Upper lobe of right lung (tissue), 1 donor: ENCODE measurements around the gene PADI3. TPM values are rescaled to one million over a fixed set of nuclear protein-coding genes. Genes with fewer than 3 reads are reported as not detected.

ENCODE experiments used
- ATAC-seq: fragments of 200-7000 bp; cut with Tn5 transposase; one replicate; pipeline ENCODE4 v1.9.1; 2020; ENCODE audit warnings: mild to moderate bottlenecking, moderate library complexity
- DNase-seq: peaks from one replicate; pipeline ENCODE4 v3.0.0-alpha.2; 2020
- H3K27ac ChIP-seq: fragments of 200-600 bp; one replicate; pipeline ENCODE4 v1.8.0; 2022
- H3K27me3 ChIP-seq: fragments of 200-600 bp; one replicate; pipeline ENCODE4 v1.8.0; 2022; ENCODE audit warnings: mild to moderate bottlenecking
- H3K36me3 ChIP-seq: fragments of 200-600 bp; one replicate; pipeline ENCODE4 v1.8.0; 2022
- H3K4me1 ChIP-seq: fragments of 200-600 bp; one replicate; pipeline ENCODE4 v1.8.0; 2022
- H3K4me3 ChIP-seq: fragments of 200-600 bp; one replicate; pipeline ENCODE4 v1.8.0; 2022; ENCODE audit warnings: mild to moderate bottlenecking
- H3K9me3 ChIP-seq: fragments of 200-600 bp; one replicate; pipeline ENCODE4 v1.8.0; 2022
- intact Hi-C: fragments of 100-400 bp; cut with DNase I; formaldehyde crosslinking; loops from one replicate; pipeline ENCODE4 v1.11.0; 2022
- total RNA-seq: library from RNA; stranded (reverse); fragmentation: NEBNext Ultra II Directional; extraction: Animal tissue kit (Norgen Biotek cat#: 25700); gene quantifications from one replicate; pipeline ENCODE4 v1.2.1, GENCODE V29; 2021
- TF ChIP-seq, protein P1 (sequence below): fragments of 200-600 bp; IDR thresholded peaks from one replicate; pipeline ENCODE4 v1.8.0; 2022; ENCODE audit warnings: antibody characterized with exemption
- donor health status: DM: no; HTN: yes; CAD: no; lungs with severe emphysema.

Gene PADI3
- total RNA-seq, 1 donor from 2014 or later = not detected

GRCh38 chr1:17260264-17260663 is 11.4 kb downstream of the PADI3 start:
- H3K27me3 ChIP-seq = peaks cover 5% of the 10 kb centered on the region
- TF ChIP-seq, protein P1, sequence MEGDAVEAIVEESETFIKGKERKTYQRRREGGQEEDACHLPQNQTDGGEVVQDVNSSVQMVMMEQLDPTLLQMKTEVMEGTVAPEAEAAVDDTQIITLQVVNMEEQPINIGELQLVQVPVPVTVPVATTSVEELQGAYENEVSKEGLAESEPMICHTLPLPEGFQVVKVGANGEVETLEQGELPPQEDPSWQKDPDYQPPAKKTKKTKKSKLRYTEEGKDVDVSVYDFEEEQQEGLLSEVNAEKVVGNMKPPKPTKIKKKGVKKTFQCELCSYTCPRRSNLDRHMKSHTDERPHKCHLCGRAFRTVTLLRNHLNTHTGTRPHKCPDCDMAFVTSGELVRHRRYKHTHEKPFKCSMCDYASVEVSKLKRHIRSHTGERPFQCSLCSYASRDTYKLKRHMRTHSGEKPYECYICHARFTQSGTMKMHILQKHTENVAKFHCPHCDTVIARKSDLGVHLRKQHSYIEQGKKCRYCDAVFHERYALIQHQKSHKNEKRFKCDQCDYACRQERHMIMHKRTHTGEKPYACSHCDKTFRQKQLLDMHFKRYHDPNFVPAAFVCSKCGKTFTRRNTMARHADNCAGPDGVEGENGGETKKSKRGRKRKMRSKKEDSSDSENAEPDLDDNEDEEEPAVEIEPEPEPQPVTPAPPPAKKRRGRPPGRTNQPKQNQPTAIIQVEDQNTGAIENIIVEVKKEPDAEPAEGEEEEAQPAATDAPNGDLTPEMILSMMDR = no peak
- no peaks in the 10 kb centered on the region for H3K36me3 ChIP-seq
- DNase-seq (no peak), ATAC-seq (no peak)
- H3K4me3 ChIP-seq = no peak overlapping the region
- no peak overlapping the region for H3K27ac ChIP-seq
- no peaks in the 10 kb centered on the region for H3K9me3 ChIP-seq
- intact Hi-C loops = no loop called here
- no peaks in the 10 kb centered on the region for H3K4me1 ChIP-seq

- H3K27me3 ChIP-seq = peaks cover 5% of the 10 kb centered on the region
- no peak for DNase-seq
- intact Hi-C loops = no loop called here
- no peaks in the 10 kb centered on the region for H3K4me1 ChIP-seq
- H3K4me3 ChIP-seq = no peak overlapping the region
- ATAC-seq = no peak
- H3K27ac ChIP-seq = no peak overlapping the region
- TF ChIP-seq, protein P1 = no peak
- H3K36me3 ChIP-seq = no peaks in the 10 kb centered on the region
- no peaks in the 10 kb centered on the region for H3K9me3 ChIP-seq
Observed at GRCh38 chr1:17260738-17261137, 11.8 kb downstream of the PADI3 start.

DNA sequence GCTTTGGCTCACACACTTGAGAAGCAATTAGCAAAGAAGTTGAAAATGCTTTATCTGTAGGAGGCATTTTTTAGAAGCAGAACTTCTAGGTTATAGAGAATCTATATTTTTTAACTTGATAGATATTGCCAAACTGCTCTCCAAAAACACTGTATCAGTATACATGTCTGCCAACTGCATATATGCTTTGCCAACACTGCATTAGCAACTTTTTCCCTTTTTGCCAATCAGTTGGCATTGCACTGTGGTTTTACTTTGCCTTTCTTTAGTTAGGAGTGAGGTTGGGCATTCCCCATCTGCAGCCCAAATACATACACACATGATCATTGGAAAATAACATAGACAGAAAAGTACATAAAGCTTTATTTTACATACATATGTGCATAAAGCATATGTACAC is 15.0 kb downstream of the PADI3 start:
- peaks cover 5% of the 10 kb centered on the region for H3K27me3 ChIP-seq
- no peak overlapping the region for H3K27ac ChIP-seq
- ATAC-seq = no peak
- TF ChIP-seq, protein P1 = no peak
- intact Hi-C loops = no loop called here
- no peaks in the 10 kb centered on the region for H3K4me1 ChIP-seq
- DNase-seq = no peak
- no peak overlapping the region for H3K4me3 ChIP-seq
- H3K9me3 ChIP-seq = no peaks in the 10 kb centered on the region
- no peaks in the 10 kb centered on the region for H3K36me3 ChIP-seq

DNA sequence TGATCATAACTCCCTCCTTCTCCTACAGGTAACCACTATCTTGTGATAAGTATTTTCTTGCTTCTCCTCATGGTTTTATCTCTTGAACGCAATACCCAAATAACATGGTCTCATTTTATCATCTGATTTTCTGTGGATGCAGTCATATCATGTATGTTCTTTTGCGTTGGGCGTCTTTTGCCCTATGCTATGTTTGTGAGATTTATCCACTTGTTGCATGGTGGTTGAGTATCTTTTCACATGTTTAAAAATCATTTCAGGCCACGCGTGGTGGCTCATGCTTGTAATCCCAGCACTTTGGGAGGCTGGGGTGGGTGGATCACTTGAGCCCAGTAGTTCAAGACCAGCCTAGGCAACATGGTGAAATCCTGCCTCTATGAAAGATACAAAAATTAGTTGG is 15.6 kb downstream of the PADI3 start:
- Histone ChIP-seq H3K36me3 (no peaks in the 10 kb centered on the region), H3K27ac (no peak overlapping the region), H3K4me1 (no peaks in the 10 kb centered on the region), H3K9me3 (no peaks in the 10 kb centered on the region), H3K27me3 (peaks cover under 1% of the 10 kb centered on the region), H3K4me3 (no peak overlapping the region)
- TF ChIP-seq, protein P1 = no peak
- intact Hi-C loops = no loop called here
- no peak for DNase-seq
- no peak for ATAC-seq

- no peaks in the 10 kb centered on the region for H3K4me1 ChIP-seq
- H3K27me3 ChIP-seq = no peaks in the 10 kb centered on the region
- TF ChIP-seq, protein P1 = no peak
- DNase-seq (no peak), ATAC-seq (no peak)
- intact Hi-C loops = no loop called here
- H3K4me3 ChIP-seq = no peak overlapping the region
- H3K36me3 ChIP-seq = no peaks in the 10 kb centered on the region
- no peaks in the 10 kb centered on the region for H3K9me3 ChIP-seq
- H3K27ac ChIP-seq = no peak overlapping the region
Observed at GRCh38 chr1:17265162-17265561, 16.3 kb downstream of the PADI3 start.

DNA sequence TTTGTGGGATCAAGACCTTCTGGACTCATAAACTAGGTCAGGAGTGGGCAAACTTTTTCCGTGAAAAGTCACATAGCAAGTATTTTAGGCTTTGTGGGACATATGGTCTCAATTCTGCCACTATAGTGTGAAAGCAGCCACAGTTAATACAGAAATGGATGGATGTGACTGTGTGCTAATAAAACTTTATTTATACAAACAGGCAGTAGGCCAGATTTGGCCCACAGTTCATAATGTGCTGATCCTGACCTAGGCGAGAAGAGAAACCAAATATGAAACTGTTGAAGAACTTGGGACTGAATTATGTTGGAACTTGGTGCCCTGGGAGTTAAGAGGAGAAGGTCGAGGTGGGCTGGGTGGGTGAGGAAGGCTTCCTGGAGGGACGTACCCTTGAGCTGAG is 17.1 kb downstream of the PADI3 start:
- no peaks in the 10 kb centered on the region for H3K36me3 ChIP-seq

More for the DNA sequence above, 17.1 kb downstream of the PADI3 start:
- no peak overlapping the region for H3K27ac ChIP-seq
- intact Hi-C loops = no loop called here
- no peaks in the 10 kb centered on the region for H3K27me3 ChIP-seq
- ATAC-seq (no peak), DNase-seq (no peak)
- H3K9me3 ChIP-seq = no peaks in the 10 kb centered on the region
- TF ChIP-seq, protein P1 = no peak
- H3K4me3 ChIP-seq = no peak overlapping the region
- H3K4me1 ChIP-seq = no peaks in the 10 kb centered on the region
